Vagina (tissue), 2 donors: ENCODE measurements around the gene SLC12A4. TPM values are rescaled to one million over a fixed set of nuclear protein-coding genes. Genes with fewer than 3 reads are reported as not detected.

Source experiments
- DNase-seq, 2 donors: peaks; one replicate each; pipeline ENCODE4 v3.0.0-alpha.2; 2017; ENCODE audit errors: extremely low spot score in 2 of 2
- H3K27ac ChIP-seq: fragments of 200-600 bp; sonication (generic); one replicate; pipeline ENCODE4 v1.5.1; 2019
- H3K27me3 ChIP-seq: fragments of 200-600 bp; sonication (generic); one replicate; pipeline ENCODE4 v1.5.1; 2019
- H3K36me3 ChIP-seq, 2 donors: fragments of 200-600 bp; sonication (generic); one replicate each; pipeline ENCODE4 v1.5.1; 2017 to 2019
- H3K4me1 ChIP-seq: fragments of 200-600 bp; sonication (generic); one replicate; pipeline ENCODE4 v1.5.1; 2019
- H3K4me3 ChIP-seq, 2 donors: fragments of 200-600 bp; sonication (generic); 1 replicate in 1 of 2; 2 replicates in 1 of 2; pipeline ENCODE4 v1.5.1; 2016 to 2019
- H3K9me3 ChIP-seq: fragments of 200-600 bp; sonication (generic); one replicate; pipeline ENCODE4 v1.5.1; 2019
- CTCF ChIP-seq, 3 experiments: fragments of 450-650 bp in 2 of 3; fragments of 200-600 bp in 1 of 3; sonication (generic) in 1 of 3; IDR thresholded peaks; one replicate each; pipeline ENCODE4 v1.5.1; 2017 to 2019; ENCODE audit warnings: antibody characterized with exemption in 3 of 3, mild to moderate bottlenecking in 2 of 3, moderate library complexity in 2 of 3
- POLR2A ChIP-seq, 2 donors: fragments of 450-650 bp; IDR thresholded peaks; one replicate each; pipeline ENCODE4 v1.6.1; 2017; ENCODE audit warnings: antibody characterized with exemption in 2 of 2, mild to moderate bottlenecking in 2 of 2, moderate library complexity in 2 of 2
- POLR2AphosphoS5 ChIP-seq, 2 donors: sonication (generic); formaldehyde crosslinking; IDR thresholded peaks; one replicate each; pipeline ENCODE4 v1.9.0; 2017; ENCODE audit warnings: antibody characterized with exemption in 2 of 2, mild to moderate bottlenecking in 2 of 2, low read depth in 1 of 2; ENCODE audit not compliant: insufficient read depth in 1 of 2
- intact Hi-C: fragments of 100-400 bp; cut with DNase I; formaldehyde crosslinking; loops from one replicate; pipeline ENCODE4 v1.15.1; 2023
- total RNA-seq: library from RNA; depleted of rRNA; stranded (reverse); fragments of >200 nt; gene quantifications from one replicate; pipeline ENCODE4 v1.2.3, GENCODE V29; 2016

SLC12A4 gene
- total RNA-seq, 1 donor from 2014 or later = 43.2 TPM

DNA sequence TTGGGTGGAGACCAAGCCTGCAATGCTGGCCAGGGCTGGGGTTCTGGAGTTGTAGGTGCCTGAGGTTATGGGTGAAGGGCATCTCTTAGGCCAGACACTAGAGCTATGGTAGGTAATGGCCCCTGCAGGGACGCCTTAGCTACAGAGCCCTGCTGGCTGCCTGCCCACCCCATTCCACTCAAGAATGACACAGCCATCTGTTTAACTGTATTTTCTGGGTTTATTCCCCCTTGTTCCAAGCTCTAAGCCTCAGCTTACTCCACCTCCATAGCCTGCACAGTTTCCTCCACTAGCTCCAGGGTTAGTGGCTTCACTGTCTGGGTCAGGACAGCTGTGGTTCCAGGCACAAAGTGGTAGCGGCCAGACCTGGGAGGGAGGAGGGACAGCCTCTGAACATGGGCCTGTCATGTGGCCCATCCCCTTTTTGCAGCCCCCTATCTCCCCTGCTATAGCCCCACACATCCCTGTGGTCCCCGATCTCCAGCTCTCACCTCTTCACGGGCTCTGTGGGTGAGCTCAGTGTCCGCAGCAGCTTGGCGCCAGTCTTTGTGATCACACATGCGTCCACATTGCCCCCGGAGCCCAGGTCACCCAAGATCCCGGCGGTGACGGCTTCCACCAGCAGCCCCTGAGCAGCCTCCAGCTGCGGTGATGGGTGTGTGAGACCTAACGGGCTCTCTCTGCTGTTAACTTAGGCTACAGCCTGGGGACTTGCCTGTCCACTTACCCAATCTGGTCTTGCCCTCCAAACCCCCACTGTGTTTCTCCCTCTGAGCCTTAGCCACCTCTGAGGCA is 33.9 kb downstream of the SLC12A4 start:
- H3K27ac ChIP-seq = peak overlapping the region; percentile 95
- TF ChIP-seq POLR2AphosphoS5 (IDR thresholded peaks at IDR 0.05; ENCODE audit: insufficient read depth in 1 of 2, low read depth in 1 of 2) = no peak
- TF ChIP-seq POLR2A (IDR thresholded peaks at IDR 0.05) = no peak
- TF ChIP-seq CTCF (IDR thresholded peaks at IDR 0.05) = no peak
- H3K4me3 ChIP-seq = peak overlapping the region; percentile 82 to 97
- H3K4me1 ChIP-seq = peaks cover 31% of the 10 kb centered on the region
- no peaks in the 10 kb centered on the region for H3K27me3 ChIP-seq
- H3K9me3 ChIP-seq = no peaks in the 10 kb centered on the region
- intact Hi-C loops = loop anchor here (5.0 kb wide), 2 partner anchors 42 to 117 kb away; partner anchors contain the start of gene PSKH1
- no peak for DNase-seq
- peaks cover 0 to 7% of the 10 kb centered on the region in 2 donors for H3K36me3 ChIP-seq

DNA sequence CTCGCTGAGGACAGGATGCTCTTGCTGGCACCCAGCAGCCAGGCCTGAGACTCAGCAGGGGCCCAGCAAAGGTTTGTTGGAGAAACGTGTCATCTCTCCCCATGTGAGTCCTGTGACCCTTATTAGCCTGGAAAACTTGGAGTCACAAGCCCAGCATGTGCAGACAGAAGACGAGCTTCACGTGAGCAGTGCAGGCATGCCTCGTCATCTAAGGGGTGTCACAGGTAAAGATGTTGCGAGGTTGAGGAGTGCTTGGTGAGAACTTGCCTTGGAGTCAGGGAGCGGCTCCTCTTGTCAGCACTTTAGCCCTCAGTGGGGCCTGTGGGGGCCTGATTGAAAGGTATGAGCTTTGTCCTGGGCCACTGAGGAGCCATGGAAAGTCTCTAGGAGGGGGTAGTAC is 34.6 kb downstream of the SLC12A4 start:
- no peak for DNase-seq

DNA sequence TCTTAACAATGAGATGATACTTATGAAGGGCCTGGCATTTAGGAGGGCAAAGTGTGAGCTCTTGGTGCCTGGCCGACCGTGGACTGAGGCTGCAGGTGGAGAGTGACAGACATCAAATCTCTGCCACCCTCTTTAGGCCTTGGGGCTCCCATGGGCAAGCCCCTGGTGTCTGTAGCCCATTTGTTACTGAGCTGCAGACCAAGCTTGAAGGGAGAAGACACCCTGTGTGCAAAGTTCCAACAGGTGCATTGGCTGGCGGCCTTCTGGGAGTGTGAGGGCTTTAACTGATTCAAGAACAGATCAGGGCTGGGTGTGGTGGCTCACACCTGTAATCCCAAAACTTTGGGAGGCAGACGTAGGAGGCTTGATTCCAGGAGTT is 36.0 kb downstream of the SLC12A4 start:
- H3K4me1 ChIP-seq = peaks cover 29% of the 10 kb centered on the region
- H3K9me3 ChIP-seq = no peaks in the 10 kb centered on the region
- no peak for TF ChIP-seq CTCF (IDR thresholded peaks at IDR 0.05)
- TF ChIP-seq POLR2A (IDR thresholded peaks at IDR 0.05) = no peak
- TF ChIP-seq POLR2AphosphoS5 (IDR thresholded peaks at IDR 0.05; ENCODE audit: insufficient read depth in 1 of 2, low read depth in 1 of 2) = no peak
- peaks cover 0 to 16% of the 10 kb centered on the region in 2 donors for H3K36me3 ChIP-seq
- H3K27me3 ChIP-seq = no peaks in the 10 kb centered on the region
- no peak for DNase-seq
- intact Hi-C loops = loop anchor here (5.0 kb wide), 1 partner anchor 115 kb away; no protein-coding TSS in a partner anchor
- no peak overlapping the region for H3K4me3 ChIP-seq
- no peak overlapping the region for H3K27ac ChIP-seq

More for the DNA sequence above, 34.6 kb downstream of the SLC12A4 start:
- intact Hi-C loops = loop anchor here (5.0 kb wide), 1 partner anchor 117 kb away; no protein-coding TSS in a partner anchor
- no peaks in the 10 kb centered on the region for H3K9me3 ChIP-seq
- TF ChIP-seq POLR2A (IDR thresholded peaks at IDR 0.05) (no peak), POLR2AphosphoS5 (IDR thresholded peaks at IDR 0.05; ENCODE audit: insufficient read depth in 1 of 2, low read depth in 1 of 2) (no peak), CTCF (IDR thresholded peaks at IDR 0.05) (no peak)
- H3K4me1 ChIP-seq = peaks cover 29% of the 10 kb centered on the region
- no peak overlapping the region for H3K27ac ChIP-seq
- peaks cover 0 to 7% of the 10 kb centered on the region in 2 donors for H3K36me3 ChIP-seq
- H3K4me3 ChIP-seq = no peak overlapping the region
- no peaks in the 10 kb centered on the region for H3K27me3 ChIP-seq

GRCh38 chr16:67931712-67932461 is 36.5 kb downstream of the SLC12A4 start, which contains the start of gene CTRL:
CTRL (minus strand) TSS chr16:67931862; CDS start chr16:67931852, 10 bp downstream.
- Histone ChIP-seq H3K4me3 (no peak within 1 kb of the TSS), H3K4me1 (peaks cover 23% of the 10 kb centered on the region), H3K36me3 (peaks cover 0 to 20% of the 10 kb centered on the region in 2 donors), H3K9me3 (no peaks in the 10 kb centered on the region), H3K27me3 (no peaks in the 10 kb centered on the region), H3K27ac (no peak within 1 kb of the TSS)
- no peak for TF ChIP-seq CTCF (IDR thresholded peaks at IDR 0.05)
- DNase-seq = no peak
- intact Hi-C loops = loop anchor here (5.0 kb wide), 1 partner anchor 115 kb away; no protein-coding TSS in a partner anchor
